A549 (cell line): ENCODE data around the gene TBC1D12. TPM values are rescaled to one million over a fixed set of nuclear protein-coding genes. Genes with fewer than 3 reads are reported as not detected.

ENCODE experiments used
- ATAC-seq, 2 experiments: fragments of 200-7000 bp in 1 of 2; fragments of >200 bp in 1 of 2; cut with Nextera tagmentation in 1 of 2; cut with Tn5 transposase in 1 of 2; 3 replicates each; pipeline versions ENCODE4 v1.8.0 to v1.9.1; 2018 to 2020; ENCODE audit warnings: mild to moderate bottlenecking in 1 of 2, moderate library complexity in 1 of 2
- CTCF ChIA-PET: fragments of 300-600 bp; sonication (Branson Sonifier 250); formaldehyde crosslinking; extraction: SDS; loops from one replicate; lab custom pipeline; 2021; ENCODE audit warnings: antibody characterized with exemption, inconsistent platforms; lab: Yijun Ruan, JAX
- POLR2A ChIA-PET: fragments of 350-600 bp; formaldehyde crosslinking; extraction: SDS; loops from one replicate; lab custom pipeline; 2021; ENCODE audit warnings: antibody characterized with exemption, inconsistent platforms; lab: Yijun Ruan, JAX
- DNase-seq, 2 experiments: peaks; one replicate each; pipeline versions ENCODE4 v3.0.0 to v3.0.0-alpha.2; 2011 to 2016; ENCODE audit warnings: low read depth in 1 of 2, low spot score in 1 of 2
- FAIRE-seq: peaks from 2 replicates; lab custom pipeline; 2011; peaks lifted over from hg19 to GRCh38; lab: Jason Lieb, UNC
- H3K27ac ChIP-seq, 2 experiments: fragments of >200 bp; sonication (Bioruptor Twin); formaldehyde crosslinking; 3 replicates each; pipeline ENCODE4 v1.5.1; 2016 to 2017
- H3K4me1 ChIP-seq: fragments of >200 bp; sonication (Bioruptor Twin); formaldehyde crosslinking; 3 replicates; pipeline ENCODE4 v1.6.1; 2016
- H3K4me2 ChIP-seq: fragments of >200 bp; sonication (Bioruptor Twin); formaldehyde crosslinking; 3 replicates; pipeline ENCODE4 v1.6.1; 2016
- H3K4me3 ChIP-seq: fragments of >200 bp; sonication (Bioruptor Twin); formaldehyde crosslinking; 3 replicates; pipeline ENCODE4 v1.5.1; 2016
- H3K9me3 ChIP-seq: fragments of >200 bp; sonication (Bioruptor Twin); formaldehyde crosslinking; 3 replicates; pipeline ENCODE4 v1.6.1; 2016
- BHLHE40 ChIP-seq: IDR thresholded peaks from 2 replicates; pipeline ENCODE4 v1.6.1; 2012; ENCODE audit warnings: low read depth, low read length, inconsistent platforms
- EHF ChIP-seq: fragments of 250-450 bp; sonication (Bioruptor Pico); IDR thresholded peaks from 2 replicates; pipeline ENCODE4 v1.5.0; 2020; ENCODE audit warnings: mild to moderate bottlenecking
- EP300 ChIP-seq, 2 experiments: fragments of >200 bp; sonication (Bioruptor Twin); formaldehyde crosslinking; IDR thresholded peaks; 2 replicates in 1 of 2; 3 replicates in 1 of 2; pipeline ENCODE4 v1.6.1; 2016 to 2017
- JUN ChIP-seq, 2 experiments: fragments of >200 bp; sonication (Bioruptor Twin); formaldehyde crosslinking; IDR thresholded peaks; 2 replicates in 1 of 2; 3 replicates in 1 of 2; pipeline ENCODE4 v1.6.1; 2016 to 2017
- JUNB ChIP-seq: fragments of >200 bp; sonication (Bioruptor Twin); formaldehyde crosslinking; IDR thresholded peaks from 2 replicates; pipeline ENCODE4 v1.6.1; 2016
- MAZ ChIP-seq: fragments of 150-350 bp; IDR thresholded peaks from 2 replicates; pipeline ENCODE4 v1.6.1; 2014; ENCODE audit warnings: antibody characterized with exemption, low read depth, low read length, borderline replicate concordance
- MYC ChIP-seq: IDR thresholded peaks from 2 replicates; pipeline ENCODE4 v1.6.1; 2012; ENCODE audit warnings: mild to moderate bottlenecking, inconsistent platforms, low read length, improper control_type of control experiment, borderline replicate concordance
- RCOR1 ChIP-seq: fragments of 150-350 bp; IDR thresholded peaks from 2 replicates; pipeline ENCODE4 v1.6.1; 2014; ENCODE audit warnings: antibody characterized with exemption, low read length, low read depth
- SMC3 ChIP-seq: fragments of >200 bp; sonication (Bioruptor Twin); formaldehyde crosslinking; IDR thresholded peaks from 3 replicates; pipeline ENCODE4 v1.6.1; 2018; ENCODE audit warnings: inconsistent platforms
- SREBF2 ChIP-seq: fragments of 450-650 bp; IDR thresholded peaks from 2 replicates; pipeline ENCODE4 v1.6.1; 2014; ENCODE audit warnings: mild to moderate bottlenecking, moderate library complexity
- ZC3H11A ChIP-seq: fragments of 450-650 bp; IDR thresholded peaks from 2 replicates; pipeline ENCODE4 v1.6.1; 2014; ENCODE audit warnings: antibody characterized with exemption, mild to moderate bottlenecking
- ZSCAN20 ChIP-seq: fragments of 250-450 bp; sonication (Bioruptor Pico); IDR thresholded peaks from 2 replicates; pipeline ENCODE4 v1.8.0; 2022; ENCODE audit warnings: mild to moderate bottlenecking, moderate library complexity
- polyA plus RNA-seq, 4 experiments: library from polyadenylated mRNA; depleted of rRNA in 3 of 4; stranded (reverse); fragments of >200 nt; fragmentation: RNase III in 1 of 4; extraction: RNeasy Plus Mini Kit Qiagen cat#74134 plus additional on column Dnase treatment in 1 of 4; gene quantifications; 2 replicates in 3 of 4; 3 replicates in 1 of 4; pipeline ENCODE4 v1.2.3, GENCODE V29; 2011 to 2017
- TF ChIP-seq, protein P1 (sequence below): IDR thresholded peaks from 2 replicates; pipeline ENCODE4 v1.6.1; 2012
- TF ChIP-seq, protein P2 (sequence below): fragments of >200 bp; sonication (Bioruptor Twin); formaldehyde crosslinking; IDR thresholded peaks from 3 replicates; pipeline ENCODE4 v1.5.1; 2016

The TBC1D12 gene
- polyA plus RNA-seq, 2 of the 4 experiments (the other 2 are of a cell fraction), result 4.4 to 5.7 TPM

DNA sequence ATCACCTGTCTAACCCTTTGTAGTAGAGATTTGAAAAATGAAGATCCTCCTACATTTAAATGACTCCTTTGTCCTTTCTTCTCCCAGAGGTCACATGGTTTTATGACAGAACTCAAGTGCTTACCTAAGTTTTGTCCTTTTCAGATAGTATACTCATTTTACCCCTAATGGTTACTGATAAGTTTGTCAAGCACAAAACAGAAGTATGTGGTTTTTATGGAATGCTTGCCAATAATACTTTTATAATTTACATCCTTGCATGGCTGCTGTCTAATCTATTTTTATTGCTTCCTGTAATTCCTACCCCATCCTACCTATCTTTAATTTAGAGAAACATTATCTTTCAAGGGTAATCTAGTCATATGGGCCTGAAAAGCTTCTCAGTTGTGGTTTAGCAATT, 180.8 kb downstream of the TBC1D12 start:
- no peak overlapping the region for H3K4me3 ChIP-seq
- no peak overlapping the region for H3K4me2 ChIP-seq
- no peaks in the 10 kb centered on the region for H3K9me3 ChIP-seq
- ATAC-seq, result no peak
- peaks cover 10% of the 10 kb centered on the region; the same call in 2 of the 3 replicates for H3K4me1 ChIP-seq
- CTCF ChIA-PET, result no interaction called here
- TF ChIP-seq RCOR1 (no peak), EHF (CRISPR knock-in tag) (no peak), SMC3 (no peak), EP300 (IDR thresholded peaks at IDR 0.05) (no peak), ZSCAN20 (CRISPR knock-in tag) (no peak), MYC (no peak), ZC3H11A (no peak), JUNB (no peak), BHLHE40 (no peak), MAZ (no peak), JUN (IDR thresholded peaks at IDR 0.05) (no peak), SREBF2 (no peak)
- TF ChIP-seq, protein P1, sequence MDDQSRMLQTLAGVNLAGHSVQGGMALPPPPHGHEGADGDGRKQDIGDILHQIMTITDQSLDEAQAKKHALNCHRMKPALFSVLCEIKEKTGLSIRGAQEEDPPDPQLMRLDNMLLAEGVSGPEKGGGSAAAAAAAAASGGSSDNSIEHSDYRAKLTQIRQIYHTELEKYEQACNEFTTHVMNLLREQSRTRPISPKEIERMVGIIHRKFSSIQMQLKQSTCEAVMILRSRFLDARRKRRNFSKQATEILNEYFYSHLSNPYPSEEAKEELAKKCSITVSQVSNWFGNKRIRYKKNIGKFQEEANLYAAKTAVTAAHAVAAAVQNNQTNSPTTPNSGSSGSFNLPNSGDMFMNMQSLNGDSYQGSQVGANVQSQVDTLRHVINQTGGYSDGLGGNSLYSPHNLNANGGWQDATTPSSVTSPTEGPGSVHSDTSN, result no peak
- TF ChIP-seq, protein P2, sequence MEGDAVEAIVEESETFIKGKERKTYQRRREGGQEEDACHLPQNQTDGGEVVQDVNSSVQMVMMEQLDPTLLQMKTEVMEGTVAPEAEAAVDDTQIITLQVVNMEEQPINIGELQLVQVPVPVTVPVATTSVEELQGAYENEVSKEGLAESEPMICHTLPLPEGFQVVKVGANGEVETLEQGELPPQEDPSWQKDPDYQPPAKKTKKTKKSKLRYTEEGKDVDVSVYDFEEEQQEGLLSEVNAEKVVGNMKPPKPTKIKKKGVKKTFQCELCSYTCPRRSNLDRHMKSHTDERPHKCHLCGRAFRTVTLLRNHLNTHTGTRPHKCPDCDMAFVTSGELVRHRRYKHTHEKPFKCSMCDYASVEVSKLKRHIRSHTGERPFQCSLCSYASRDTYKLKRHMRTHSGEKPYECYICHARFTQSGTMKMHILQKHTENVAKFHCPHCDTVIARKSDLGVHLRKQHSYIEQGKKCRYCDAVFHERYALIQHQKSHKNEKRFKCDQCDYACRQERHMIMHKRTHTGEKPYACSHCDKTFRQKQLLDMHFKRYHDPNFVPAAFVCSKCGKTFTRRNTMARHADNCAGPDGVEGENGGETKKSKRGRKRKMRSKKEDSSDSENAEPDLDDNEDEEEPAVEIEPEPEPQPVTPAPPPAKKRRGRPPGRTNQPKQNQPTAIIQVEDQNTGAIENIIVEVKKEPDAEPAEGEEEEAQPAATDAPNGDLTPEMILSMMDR, result no peak
- TF ChIP-seq, all 56 proteins: peak for 0
- no peak for FAIRE-seq
- H3K27ac ChIP-seq, result no peak overlapping the region
- DNase-seq, result no peak
- POLR2A ChIA-PET, result no interaction called here

Other genes with a start within 250 kb of the TBC1D12 start
- 30.9 and 41.9 TPM in 2 replicates for gene NOC3L, start 39.6 kb upstream of the TBC1D12 start, polyA plus RNA-seq (2011; rRNA removed)
- gene NOC3L, start 39.6 kb upstream of the TBC1D12 start, polyA plus RNA-seq (2017; fragmentation: RNase III; extraction: RNeasy Plus Mini Kit Qiagen cat#74134 plus additional on column Dnase treatment), result 21.7 to 29.0 TPM (median 23.1 TPM) in 3 replicates
- gene HELLS, start 143.2 kb downstream of the TBC1D12 start, polyA plus RNA-seq (2011; rRNA removed), result 44.2 and 62.0 TPM in 2 replicates
- gene HELLS, start 143.2 kb downstream of the TBC1D12 start, polyA plus RNA-seq (2017; fragmentation: RNase III; extraction: RNeasy Plus Mini Kit Qiagen cat#74134 plus additional on column Dnase treatment), result 46.4 to 52.3 TPM (median 49.9 TPM) in 3 replicates